Retinal pigment epithelial cell (primary cell): ENCODE results near the gene OGDH.

ENCODE experiments used
- DNase-seq: peaks from one replicate; pipeline ENCODE4 v3.0.0-alpha.2; 2010; ENCODE audit warnings: low read depth
- H3K4me3 ChIP-seq: 2 replicates; pipeline ENCODE4 v1.5.1; 2011; ENCODE audit warnings: mild to moderate bottlenecking, low read length, control low read depth, moderate library complexity
- TF ChIP-seq, protein P1 (sequence below): conservative IDR thresholded peaks from 2 replicates; pipeline ENCODE4 v1.5.1; 2011; ENCODE audit warnings: low read depth, low read length, control low read depth, inconsistent platforms

Gene OGDH

DNA sequence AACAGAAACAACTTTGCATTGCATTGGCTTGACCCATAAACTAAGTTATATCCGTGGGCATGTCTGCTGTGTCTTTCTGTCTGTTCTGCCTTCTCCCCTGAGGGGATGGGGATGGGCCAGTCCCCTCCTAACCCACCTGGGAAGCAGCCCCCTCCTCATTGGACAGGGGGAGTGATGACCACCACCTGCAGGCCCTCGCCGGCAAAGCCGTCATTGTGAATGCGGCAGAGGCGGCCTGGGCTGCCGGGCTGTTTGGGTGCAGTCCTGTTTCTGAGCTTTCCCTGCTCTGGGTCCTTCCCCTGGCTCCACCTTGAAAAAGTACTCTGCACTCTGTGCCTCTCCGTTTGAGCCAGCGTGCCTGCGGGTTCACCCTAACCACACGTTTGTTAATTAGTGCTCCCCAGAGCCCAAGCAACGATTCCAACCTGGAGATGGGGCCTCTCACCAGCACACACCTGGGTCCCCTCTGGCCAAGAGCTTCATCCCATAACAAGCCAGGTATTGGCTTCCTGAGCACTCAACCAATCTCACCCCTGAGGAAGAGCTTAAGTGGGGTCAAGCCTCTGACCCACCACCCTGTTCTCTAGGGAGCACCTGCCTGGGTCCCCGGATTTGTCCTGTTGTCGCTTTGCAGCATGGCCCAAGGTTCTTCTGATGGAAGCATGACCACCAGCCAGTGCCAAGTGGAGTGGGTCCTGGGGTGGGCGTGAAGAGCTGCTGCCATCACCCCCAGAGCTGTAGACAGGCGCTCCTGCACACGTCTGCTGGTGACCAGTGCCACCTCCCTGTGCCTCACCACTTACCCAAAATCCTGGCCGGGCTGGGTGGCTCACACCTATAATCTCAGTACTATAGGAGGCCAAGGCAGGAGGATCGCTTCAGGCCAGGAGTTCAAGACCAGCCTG lies 102.8 kb downstream of the OGDH start:
- no peak overlapping the region for H3K4me3 ChIP-seq
- no peak for DNase-seq

DNA sequence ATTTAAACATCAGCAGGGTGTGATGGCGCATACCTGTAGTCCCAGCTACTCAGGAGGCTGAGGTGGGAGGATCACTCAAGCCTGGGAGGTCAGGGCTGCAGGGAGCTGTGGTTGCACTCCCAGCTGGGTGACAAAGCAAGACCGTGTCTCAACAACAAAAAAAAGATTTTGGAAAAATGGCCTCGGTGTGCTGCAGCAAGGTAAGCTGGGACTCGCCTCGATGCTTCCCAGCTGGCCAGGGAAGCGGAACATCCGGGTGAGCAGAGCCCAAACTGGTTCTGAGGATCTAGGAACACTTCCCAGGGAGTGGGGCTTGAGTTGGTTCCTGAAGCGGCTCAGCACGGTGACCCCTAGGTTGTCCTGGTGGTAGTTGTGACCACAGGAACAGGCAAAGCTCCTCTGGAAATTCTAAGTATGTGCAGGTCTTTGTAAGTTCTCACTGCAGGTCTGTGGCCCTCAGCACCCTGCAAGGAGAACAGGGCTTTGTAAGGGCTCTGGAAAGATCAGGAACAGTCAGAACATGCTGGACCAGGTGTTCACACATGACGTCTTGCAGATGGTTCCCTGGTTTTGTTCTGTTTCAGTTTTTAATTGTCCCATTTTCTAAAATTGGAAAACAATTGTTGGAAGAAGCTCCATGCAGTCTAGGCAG lies 103.6 kb downstream of the OGDH start:
- DNase-seq = no peak
- TF ChIP-seq, protein P1, sequence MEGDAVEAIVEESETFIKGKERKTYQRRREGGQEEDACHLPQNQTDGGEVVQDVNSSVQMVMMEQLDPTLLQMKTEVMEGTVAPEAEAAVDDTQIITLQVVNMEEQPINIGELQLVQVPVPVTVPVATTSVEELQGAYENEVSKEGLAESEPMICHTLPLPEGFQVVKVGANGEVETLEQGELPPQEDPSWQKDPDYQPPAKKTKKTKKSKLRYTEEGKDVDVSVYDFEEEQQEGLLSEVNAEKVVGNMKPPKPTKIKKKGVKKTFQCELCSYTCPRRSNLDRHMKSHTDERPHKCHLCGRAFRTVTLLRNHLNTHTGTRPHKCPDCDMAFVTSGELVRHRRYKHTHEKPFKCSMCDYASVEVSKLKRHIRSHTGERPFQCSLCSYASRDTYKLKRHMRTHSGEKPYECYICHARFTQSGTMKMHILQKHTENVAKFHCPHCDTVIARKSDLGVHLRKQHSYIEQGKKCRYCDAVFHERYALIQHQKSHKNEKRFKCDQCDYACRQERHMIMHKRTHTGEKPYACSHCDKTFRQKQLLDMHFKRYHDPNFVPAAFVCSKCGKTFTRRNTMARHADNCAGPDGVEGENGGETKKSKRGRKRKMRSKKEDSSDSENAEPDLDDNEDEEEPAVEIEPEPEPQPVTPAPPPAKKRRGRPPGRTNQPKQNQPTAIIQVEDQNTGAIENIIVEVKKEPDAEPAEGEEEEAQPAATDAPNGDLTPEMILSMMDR = no peak
- no peak overlapping the region for H3K4me3 ChIP-seq

More for the DNA sequence above, 102.8 kb downstream of the OGDH start:
- TF ChIP-seq, protein P1 = no peak

DNA sequence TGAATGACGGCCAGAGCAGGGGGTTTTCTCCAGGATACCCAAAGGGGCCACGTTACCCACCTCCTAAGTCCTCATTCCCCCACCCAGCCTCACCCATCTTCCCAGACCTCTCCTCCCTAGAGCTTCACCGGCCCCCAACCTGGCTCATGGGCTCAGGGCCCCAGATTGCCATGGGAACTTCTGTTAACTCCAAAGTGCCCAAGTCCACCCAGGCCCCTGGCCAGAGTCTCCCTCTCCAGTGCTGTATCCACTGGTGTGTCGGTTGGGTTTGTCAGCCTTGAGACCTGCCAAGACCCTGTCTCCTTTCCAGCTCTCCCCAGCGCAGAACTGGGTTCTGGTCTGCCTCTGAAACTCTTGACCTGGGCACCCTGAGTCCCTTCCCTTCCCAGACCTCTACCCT lies 105.1 kb downstream of the OGDH start:
- DNase-seq = no peak
- TF ChIP-seq, protein P1 = no peak
- H3K4me3 ChIP-seq = no peak overlapping the region

DNA sequence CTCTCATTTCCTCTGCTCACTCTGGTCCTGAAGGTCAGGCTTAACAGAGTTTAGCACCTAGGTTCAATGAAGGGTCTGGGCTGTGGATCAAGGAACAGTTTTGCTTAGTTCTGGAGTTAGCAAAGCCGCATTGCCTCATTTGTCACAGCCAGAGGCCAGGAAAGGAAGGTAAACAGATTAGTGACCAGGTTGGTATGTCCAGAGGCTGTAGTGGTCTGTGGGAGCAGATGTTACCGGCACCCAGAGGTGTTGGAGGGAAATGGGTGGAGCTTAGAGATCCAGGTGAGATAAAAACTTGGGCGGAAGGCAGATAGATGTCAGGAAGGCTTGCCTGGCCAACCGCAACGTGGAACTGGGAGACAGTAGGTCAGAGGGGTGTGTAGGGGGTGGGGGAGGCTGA lies 105.6 kb downstream of the OGDH start:
- H3K4me3 ChIP-seq = no peak overlapping the region
- no peak for DNase-seq
- TF ChIP-seq, protein P1 = no peak

DNA sequence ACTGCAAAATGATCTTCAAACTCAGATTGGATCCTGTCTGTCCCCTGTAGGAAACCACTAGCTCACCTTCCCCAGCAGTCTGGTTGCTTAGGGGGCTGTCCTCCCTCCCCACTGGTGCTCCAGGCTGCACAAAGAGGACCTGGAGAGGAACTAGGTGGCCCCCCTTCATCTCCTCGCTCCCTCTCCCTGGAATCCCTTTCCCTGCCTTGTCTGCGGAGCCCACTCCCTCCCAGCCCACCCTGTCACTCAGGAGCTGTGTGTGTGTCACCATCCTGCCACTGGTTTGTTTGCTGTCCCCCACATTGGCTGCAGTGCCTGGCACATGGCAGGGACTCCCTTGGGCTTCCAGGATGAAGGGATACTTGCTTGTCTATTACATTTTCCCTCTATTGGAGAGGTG lies 106.7 kb downstream of the OGDH start:
- TF ChIP-seq, protein P1 = no peak
- no peak overlapping the region for H3K4me3 ChIP-seq
- DNase-seq = no peak

DNA sequence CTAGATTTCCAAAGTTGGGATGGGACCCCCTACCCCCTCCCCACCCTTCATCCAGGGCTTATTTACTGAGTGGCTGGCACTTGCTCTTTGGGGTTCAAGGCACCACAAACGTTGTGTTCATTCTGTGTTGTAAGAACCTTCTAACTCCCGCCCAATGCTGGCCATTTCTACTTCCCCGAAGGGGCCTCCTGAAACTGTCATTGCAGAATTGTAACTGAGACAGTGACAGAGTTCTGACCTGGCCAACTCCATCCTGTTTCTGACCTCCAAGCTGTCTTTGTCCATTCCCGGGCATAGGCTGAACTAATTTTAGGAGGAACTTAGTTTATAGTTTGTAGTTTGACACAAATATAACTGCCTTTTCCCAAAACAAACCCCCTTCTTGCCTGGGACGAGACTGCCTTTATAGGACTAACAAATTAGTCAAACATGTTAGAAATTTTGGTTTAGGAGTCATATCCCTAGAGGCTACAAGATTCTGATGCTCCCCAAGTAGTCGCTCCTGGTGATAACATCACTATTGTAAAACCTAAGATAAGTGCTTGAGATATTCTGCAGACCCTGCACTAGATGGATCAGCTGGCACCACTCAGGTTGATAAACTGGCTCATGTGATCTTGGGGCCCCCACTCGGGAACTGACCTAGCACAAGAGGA lies 107.4 kb downstream of the OGDH start:
- TF ChIP-seq, protein P1 = no peak
- DNase-seq = no peak
- H3K4me3 ChIP-seq = no peak overlapping the region
